T-cell (primary cell): ENCODE measurements around the gene SRGAP1. TPM values are rescaled to one million over a fixed set of nuclear protein-coding genes. Genes with fewer than 3 reads are reported as not detected.

Source experiments
- ATAC-seq, 4 experiments: fragments of 200-7000 bp in 3 of 4; fragments of 150-1000 bp in 1 of 4; cut with Tn5 transposase; replicated peaks in 1 of 4; 1 replicate in 3 of 4; 2 replicates in 1 of 4; pipeline ENCODE4 v1.10.0; 2021; ENCODE audit warnings: moderate library complexity in 3 of 4, mild to moderate bottlenecking in 2 of 4, moderate number of reproducible peaks in 1 of 4
- CTCF ChIA-PET, 2 donors: fragments of 300-600 bp; sonication (Branson Sonifier 250); formaldehyde crosslinking; loops; one replicate each; lab custom pipeline; 2022; ENCODE audit warnings: antibody characterized with exemption in 2 of 2; lab: Charles Lee
- POLR2A ChIA-PET, 2 donors: fragments of 300-600 bp; sonication (Branson Sonifier 250); formaldehyde crosslinking; loops; one replicate each; lab custom pipeline; 2022; ENCODE audit warnings: antibody characterized with exemption in 2 of 2; lab: Charles Lee
- DNase-seq, 35 experiments: peaks; one replicate each; pipeline versions ENCODE4 v3.0.0 to v3.0.0-alpha.2; 2013 to 2023
- H3K27ac ChIP-seq: one replicate; pipeline ENCODE4 v1.5.1; 2013; ENCODE audit warnings: low read length
- H3K27me3 ChIP-seq, 2 experiments: replicated peaks in 1 of 2; 1 replicate in 1 of 2; 2 replicates in 1 of 2; pipeline versions ENCODE4 v1.6.1 to v1.7.0; 2013; ENCODE audit warnings: low read length in 1 of 2, mixed read lengths in 1 of 2; ENCODE audit not compliant: control insufficient read depth in 2 of 2, insufficient read depth in 2 of 2; ENCODE audit errors: extremely low read depth in 1 of 2
- H3K36me3 ChIP-seq, 2 donors: 1 replicate in 1 of 2; 2 replicates in 1 of 2; pipeline versions ENCODE4 v1.6.1 to v1.7.0; 2013; ENCODE audit warnings: low read length in 1 of 2; ENCODE audit not compliant: control insufficient read depth in 2 of 2, insufficient read depth in 1 of 2; ENCODE audit errors: extremely low read depth in 1 of 2
- H3K4me1 ChIP-seq, 2 experiments: 1 replicate in 1 of 2; 2 replicates in 1 of 2; pipeline versions ENCODE4 v1.6.1 to v1.7.0; 2013; ENCODE audit warnings: low read length in 2 of 2, mixed read lengths in 1 of 2; ENCODE audit not compliant: insufficient read depth in 2 of 2, control insufficient read depth in 1 of 2; ENCODE audit errors: extremely low read depth in 1 of 2
- H3K4me3 ChIP-seq, 2 donors: 1 replicate in 1 of 2; 2 replicates in 1 of 2; pipeline versions ENCODE4 v1.5.1 to v1.7.0; 2013; ENCODE audit warnings: mild to moderate bottlenecking in 2 of 2, low read length in 1 of 2, moderate library complexity in 1 of 2; ENCODE audit not compliant: control insufficient read depth in 1 of 2; ENCODE audit errors: extremely low read depth in 1 of 2
- H3K9me3 ChIP-seq: 2 replicates; pipeline ENCODE4 v1.7.0; 2013
- H3K27ac Mint-ChIP-seq, 2 donors: one replicate each; pipeline ENCODE4 v1.8.0; 2020 to 2021; ENCODE audit warnings: mild to moderate bottlenecking in 2 of 2, mixed read lengths in 2 of 2
- H3K27me3 Mint-ChIP-seq, 2 donors: one replicate each; pipeline ENCODE4 v1.8.0; 2021 to 2022; ENCODE audit warnings: mixed read lengths in 2 of 2
- H3K36me3 Mint-ChIP-seq: one replicate; pipeline ENCODE4 v1.8.0; 2021; ENCODE audit warnings: mixed read lengths
- H3K4me1 Mint-ChIP-seq, 3 donors: one replicate each; pipeline ENCODE4 v1.8.0; 2020 to 2022; ENCODE audit warnings: mixed read lengths in 3 of 3, mild to moderate bottlenecking in 1 of 3
- H3K4me3 Mint-ChIP-seq, 3 donors: one replicate each; pipeline ENCODE4 v1.8.0; 2020 to 2022; ENCODE audit warnings: mild to moderate bottlenecking in 3 of 3, mixed read lengths in 3 of 3, moderate library complexity in 3 of 3
- H3K9me3 Mint-ChIP-seq, 3 donors: one replicate each; pipeline ENCODE4 v1.8.0; 2020 to 2022; ENCODE audit warnings: mixed read lengths in 3 of 3
- WGBS: methylation state at CpG from one replicate; pipeline ENCODE4 v1.1.5; 2013; ENCODE audit warnings: missing lambda C conversion rate; ENCODE audit not compliant: insufficient coverage; 5-methylcytosine and 5-hydroxymethylcytosine counted together
- total RNA-seq, 35 experiments: library from RNA in 6 of 35; stranded (reverse) in 6 of 35; fragments of 120-200 nt in 1 of 35; gene quantifications; one replicate each; pipeline versions ENCODE4 v1.2.1 to v1.2.4 and lab custom pipeline; 2013 to 2026

The SRGAP1 gene
- total RNA-seq, 5 donors from 2014 or later (not counting 1 experiment from before 2014, with no cell fraction given) = 0.07 to 0.38 (median 0.17) TPM; not detected in 1

DNA sequence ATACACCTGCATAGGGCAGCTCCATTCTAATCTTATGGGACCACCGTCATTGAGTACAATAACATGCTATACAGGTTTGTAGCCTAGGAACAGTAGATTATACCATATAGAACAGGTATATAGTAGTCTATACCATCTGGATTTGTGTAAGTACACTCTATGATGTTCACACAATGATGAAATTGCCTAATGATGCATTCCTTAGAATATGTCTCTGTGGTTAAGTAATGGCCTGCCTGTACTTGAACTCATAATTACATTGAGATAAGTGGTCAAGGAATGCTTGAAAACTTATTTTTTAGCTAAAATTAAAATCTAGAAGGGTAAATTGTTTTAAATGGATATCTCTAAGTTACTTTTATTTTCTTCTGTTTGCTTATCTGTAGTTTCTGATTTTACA is 152.7 kb downstream of the SRGAP1 start:
- H3K9me3 ChIP-seq = no peaks in the 10 kb centered on the region
- peaks cover 0 to 3% of the 10 kb centered on the region in 2 experiments for H3K27me3 ChIP-seq
- Mint-ChIP-seq H3K4me1 (no peaks in the 10 kb centered on the region), H3K4me3 (no peak overlapping the region), H3K27ac (no peak overlapping the region), H3K36me3 (no peaks in the 10 kb centered on the region), H3K9me3 (peaks cover 0 to 5% (median 0%) of the 10 kb centered on the region in 3 donors), H3K27me3 (peaks cover 13 to 24% of the 10 kb centered on the region in 2 donors)
- no CpG with 5 or more reads among the region's 1 CpG for WGBS
- no peaks in the 10 kb centered on the region for H3K36me3 ChIP-seq
- ATAC-seq (no peak), DNase-seq (no peak)
- H3K27ac ChIP-seq = no peak overlapping the region
- H3K4me3 ChIP-seq = no peak overlapping the region
- ChIA-PET POLR2A (no interaction called here), CTCF (no interaction called here)
- no peaks in the 10 kb centered on the region for H3K4me1 ChIP-seq

DNA sequence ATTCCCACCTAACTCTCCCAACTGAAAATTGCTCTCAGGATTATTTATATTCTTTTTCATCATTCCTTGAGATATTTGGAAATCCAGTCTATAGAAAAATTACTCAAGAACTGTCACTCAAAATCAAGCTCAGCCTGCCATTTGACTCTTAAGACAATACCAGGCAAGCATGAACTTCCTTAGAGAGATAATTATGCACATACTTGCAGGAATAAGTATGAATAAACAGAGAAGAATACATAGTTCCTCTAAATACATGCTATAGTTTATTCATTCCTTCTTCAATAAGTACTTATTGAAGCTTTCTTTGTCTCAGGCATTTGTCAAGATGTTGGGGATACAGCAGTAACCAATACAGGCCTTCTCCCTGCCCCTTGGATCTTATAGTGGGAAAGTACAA is 154.1 kb downstream of the SRGAP1 start:
- POLR2A ChIA-PET = no interaction called here
- Histone ChIP-seq H3K27ac (no peak overlapping the region), H3K4me1 (no peaks in the 10 kb centered on the region), H3K27me3 (no peaks in the 10 kb centered on the region), H3K36me3 (no peaks in the 10 kb centered on the region), H3K9me3 (no peaks in the 10 kb centered on the region), H3K4me3 (no peak overlapping the region)
- Mint-ChIP-seq H3K4me3 (no peak overlapping the region), H3K27me3 (peaks cover 13 to 21% of the 10 kb centered on the region in 2 donors), H3K9me3 (peaks cover 0 to 5% (median 0%) of the 10 kb centered on the region in 3 donors), H3K4me1 (no peaks in the 10 kb centered on the region), H3K27ac (no peak overlapping the region), H3K36me3 (no peaks in the 10 kb centered on the region)
- CTCF ChIA-PET = interaction anchor here in 1 of 2 donors (0.6 kb wide), 1 partner anchor 331 kb away, joined by 3 read pairs; no protein-coding TSS in a partner anchor
- no peak for DNase-seq
- ATAC-seq = no peak

DNA sequence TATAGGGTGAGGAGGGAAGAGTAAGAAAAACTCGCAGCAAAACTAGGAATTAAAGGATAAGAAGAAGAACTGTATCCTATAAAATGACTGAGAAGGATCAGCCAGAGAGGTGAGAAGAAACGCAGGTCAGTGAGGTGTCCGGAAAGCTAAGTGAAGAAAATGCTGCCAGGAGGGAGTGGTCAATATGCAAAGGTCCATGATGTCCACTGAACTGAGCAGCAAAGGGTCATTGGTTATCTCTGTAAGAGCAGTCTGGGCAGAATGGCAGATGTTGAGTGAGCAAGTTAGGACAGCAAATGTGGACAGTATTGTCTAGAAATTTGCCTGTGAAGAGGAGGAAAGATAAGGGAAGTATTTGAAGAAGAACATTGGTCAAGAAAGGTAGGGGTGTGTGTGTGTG is 155.4 kb downstream of the SRGAP1 start:
- Mint-ChIP-seq H3K36me3 (no peaks in the 10 kb centered on the region), H3K4me3 (no peak overlapping the region), H3K27me3 (peaks cover 13 to 17% of the 10 kb centered on the region in 2 donors), H3K27ac (no peak overlapping the region), H3K9me3 (peaks cover 0 to 5% (median 0%) of the 10 kb centered on the region in 3 donors), H3K4me1 (no peaks in the 10 kb centered on the region)
- ATAC-seq (no peak), DNase-seq (no peak)
- Histone ChIP-seq H3K36me3 (no peaks in the 10 kb centered on the region), H3K4me3 (no peak overlapping the region), H3K27me3 (no peaks in the 10 kb centered on the region), H3K27ac (no peak overlapping the region), H3K9me3 (no peaks in the 10 kb centered on the region), H3K4me1 (no peaks in the 10 kb centered on the region)
- CTCF ChIA-PET = no interaction called here
- POLR2A ChIA-PET = no interaction called here
- 83% methylated on average over 3 of the region's 3 CpGs for WGBS

DNA sequence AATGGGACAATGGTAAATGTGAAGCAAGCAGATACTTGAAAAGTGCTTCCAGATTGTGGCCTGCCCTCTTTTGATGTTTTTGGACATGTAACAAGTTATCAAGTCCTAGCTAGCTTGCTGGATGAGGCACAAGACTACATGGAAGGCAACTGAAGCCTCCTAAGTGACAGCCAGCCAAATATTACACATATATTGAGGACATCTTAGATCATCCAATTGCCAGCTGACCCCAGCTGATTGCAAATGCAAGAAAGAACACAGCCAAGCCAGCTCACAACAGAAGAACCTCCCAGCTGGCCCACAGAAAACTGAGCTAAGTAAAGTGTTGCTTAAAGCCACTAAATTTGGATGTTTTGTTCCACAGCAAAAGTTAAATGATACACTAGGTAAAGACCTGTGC is 156.9 kb downstream of the SRGAP1 start:
- no peaks in the 10 kb centered on the region for H3K36me3 ChIP-seq
- H3K9me3 ChIP-seq = no peaks in the 10 kb centered on the region
- DNase-seq = no peak
- no peak overlapping the region for H3K27ac ChIP-seq
- no peaks in the 10 kb centered on the region for H3K4me1 ChIP-seq
- Mint-ChIP-seq H3K4me1 (no peaks in the 10 kb centered on the region), H3K36me3 (no peaks in the 10 kb centered on the region), H3K27me3 (peaks cover 13 to 17% of the 10 kb centered on the region in 2 donors), H3K27ac (no peak overlapping the region), H3K9me3 (peaks cover 0 to 5% (median 0%) of the 10 kb centered on the region in 3 donors), H3K4me3 (no peak overlapping the region)
- CTCF ChIA-PET = no interaction called here
- H3K4me3 ChIP-seq = no peak overlapping the region
- ATAC-seq = no peak
- POLR2A ChIA-PET = no interaction called here
- no peaks in the 10 kb centered on the region for H3K27me3 ChIP-seq

DNA sequence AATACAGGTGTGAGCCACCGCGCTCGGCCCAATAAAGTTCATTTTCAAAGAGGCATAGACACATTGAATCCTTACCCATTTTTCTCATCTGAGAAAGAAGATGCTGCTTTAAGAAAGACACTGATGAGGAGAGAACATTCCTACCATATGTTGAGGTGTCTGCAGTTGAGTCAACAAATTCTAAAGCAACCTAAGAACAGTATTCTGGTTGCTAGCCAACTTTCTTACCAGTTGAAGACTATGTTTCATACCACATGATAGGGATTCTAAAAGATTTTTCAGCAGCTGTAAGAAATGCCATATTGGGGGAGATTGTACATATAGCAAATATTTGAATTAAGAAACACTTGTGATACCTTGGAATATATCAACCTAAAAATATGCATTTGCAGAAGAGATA is 160.1 kb downstream of the SRGAP1 start:
- Histone ChIP-seq H3K36me3 (no peaks in the 10 kb centered on the region), H3K4me3 (no peak overlapping the region), H3K4me1 (no peaks in the 10 kb centered on the region), H3K27me3 (no peaks in the 10 kb centered on the region), H3K27ac (no peak overlapping the region), H3K9me3 (no peaks in the 10 kb centered on the region)
- ChIA-PET POLR2A (no interaction called here), CTCF (no interaction called here)
- peaks cover 4% of the 10 kb centered on the region in 2 donors for H3K27me3 Mint-ChIP-seq
- H3K4me3 Mint-ChIP-seq = no peak overlapping the region
- H3K36me3 Mint-ChIP-seq = no peaks in the 10 kb centered on the region
- no peak for ATAC-seq
- DNase-seq = no peak
- WGBS = no CpG with 5 or more reads among the region's 3 CpGs
- peaks cover 0 to 4% (median 0%) of the 10 kb centered on the region in 3 donors for H3K9me3 Mint-ChIP-seq
- no peaks in the 10 kb centered on the region for H3K4me1 Mint-ChIP-seq
- H3K27ac Mint-ChIP-seq = no peak overlapping the region

DNA sequence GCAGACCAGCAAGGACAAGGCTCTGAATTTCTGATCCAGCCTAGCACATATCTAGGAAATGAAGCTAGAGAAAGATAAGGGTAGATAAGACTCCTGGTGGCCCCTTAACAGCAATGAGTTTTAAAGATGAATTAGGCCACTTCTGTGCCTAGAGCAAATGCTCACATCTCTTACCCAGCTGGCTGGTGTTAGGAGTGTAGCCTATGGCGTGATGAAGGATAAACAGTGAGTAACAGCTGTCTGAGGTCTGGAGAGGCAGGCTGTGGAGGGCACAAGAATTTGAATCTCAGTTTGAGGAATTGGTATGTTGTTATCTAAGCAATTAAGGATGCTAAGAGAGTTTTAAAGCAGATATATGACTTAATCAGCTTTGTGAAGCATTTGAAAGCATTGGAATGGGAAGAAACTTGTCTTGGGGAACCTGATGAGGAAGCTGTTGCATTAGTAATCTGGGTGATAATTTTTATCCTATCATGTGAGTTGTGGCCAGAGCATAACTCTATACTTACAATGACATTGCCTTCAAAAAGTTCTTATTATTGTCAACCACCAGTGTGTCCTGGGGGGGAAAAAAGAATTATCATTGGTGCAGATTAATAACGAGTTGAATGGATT is 161.8 kb downstream of the SRGAP1 start:
- Histone ChIP-seq H3K4me1 (no peaks in the 10 kb centered on the region), H3K27me3 (no peaks in the 10 kb centered on the region), H3K4me3 (no peak overlapping the region), H3K9me3 (no peaks in the 10 kb centered on the region), H3K36me3 (no peaks in the 10 kb centered on the region), H3K27ac (no peak overlapping the region)
- no peaks in the 10 kb centered on the region for H3K9me3 Mint-ChIP-seq
- no peaks in the 10 kb centered on the region for H3K36me3 Mint-ChIP-seq
- DNase-seq (no peak), ATAC-seq (no peak)
- ChIA-PET POLR2A (no interaction called here), CTCF (no interaction called here)
- no peaks in the 10 kb centered on the region for H3K27me3 Mint-ChIP-seq
- H3K27ac Mint-ChIP-seq = no peak overlapping the region
- H3K4me3 Mint-ChIP-seq = no peak overlapping the region
- WGBS = 56% methylated on average over 1 of the region's 2 CpGs
- H3K4me1 Mint-ChIP-seq = no peaks in the 10 kb centered on the region

DNA sequence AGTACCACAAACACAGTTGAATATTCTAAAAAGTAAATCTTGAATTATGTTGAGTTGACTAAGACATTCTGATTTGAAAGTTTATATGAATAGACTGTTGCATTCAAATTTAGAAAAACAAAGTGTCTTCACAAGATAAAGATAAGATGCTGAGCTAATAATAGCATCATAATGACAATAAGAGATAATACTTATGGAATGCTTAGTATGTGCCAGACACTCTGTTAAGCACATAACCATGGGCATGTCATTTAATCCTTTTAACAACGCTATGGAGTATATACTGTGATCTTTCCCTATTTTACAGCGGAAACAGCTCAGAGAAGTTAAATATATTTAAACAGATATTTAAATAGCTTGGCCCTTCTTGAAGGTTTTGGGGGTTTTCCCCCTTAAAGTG is 163.4 kb downstream of the SRGAP1 start:
- no peaks in the 10 kb centered on the region for H3K4me1 Mint-ChIP-seq
- Histone ChIP-seq H3K36me3 (no peaks in the 10 kb centered on the region), H3K27me3 (no peaks in the 10 kb centered on the region), H3K4me3 (no peak overlapping the region), H3K4me1 (no peaks in the 10 kb centered on the region), H3K9me3 (no peaks in the 10 kb centered on the region), H3K27ac (no peak overlapping the region)
- DNase-seq = no peak
- no peaks in the 10 kb centered on the region for H3K27me3 Mint-ChIP-seq
- H3K36me3 Mint-ChIP-seq = no peaks in the 10 kb centered on the region
- H3K27ac Mint-ChIP-seq = no peak overlapping the region
- WGBS = no CpG with 5 or more reads among the region's 2 CpGs
- ChIA-PET POLR2A (no interaction called here), CTCF (no interaction called here)
- no peak for ATAC-seq
- H3K9me3 Mint-ChIP-seq = no peaks in the 10 kb centered on the region
- no peak overlapping the region for H3K4me3 Mint-ChIP-seq
